ENCODE data around the gene FUNDC2.
A peak's percentile ranks its signal among the peaks of the same experiment; 100 is the strongest.

FUNDC2 gene

GRCh38 chrX:155048977-155049619 is 22.5 kb downstream of the FUNDC2 start:
- H3K27ac Mint-ChIP-seq: no peak overlapping the region
- no peak for ATAC-seq

DNA sequence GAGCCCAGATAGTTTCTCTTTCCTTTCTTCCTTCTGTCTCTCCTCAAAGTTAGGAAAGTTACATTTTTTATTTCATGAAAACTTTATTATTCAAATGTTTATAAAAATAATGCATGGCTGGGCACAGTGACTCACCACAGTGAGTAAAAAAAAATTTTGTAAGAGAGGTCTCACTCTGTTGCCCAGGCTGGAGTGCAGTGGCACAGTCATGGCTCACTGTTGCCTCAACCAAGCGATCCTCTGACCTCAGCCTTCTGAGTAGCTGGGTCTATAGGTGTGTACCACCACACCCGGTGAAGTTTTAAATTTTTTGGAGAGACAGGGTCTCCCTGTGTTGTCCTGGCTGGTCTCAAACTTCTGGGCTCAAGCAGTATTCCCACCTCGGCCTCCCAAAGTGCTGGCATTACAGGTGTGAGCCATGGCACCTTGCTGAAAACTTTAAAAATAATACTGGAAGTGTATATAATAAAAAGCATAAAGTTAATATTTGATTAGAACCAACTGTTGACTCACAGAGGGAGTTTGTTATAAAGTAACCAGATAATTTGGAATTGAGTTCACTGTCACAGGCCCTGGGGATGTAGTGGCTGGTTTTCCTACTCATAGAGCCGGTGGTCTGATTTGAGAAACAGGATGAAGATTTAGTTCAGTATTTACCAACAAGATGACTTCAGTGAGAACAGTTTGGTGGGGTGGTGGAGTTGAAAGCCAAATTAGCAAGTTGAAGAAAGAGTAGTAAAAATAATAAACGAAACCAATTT is 26.3 kb downstream of the FUNDC2 start:
- peaks cover 24% of the 10 kb centered on the region for H3K4me1 Mint-ChIP-seq
- H3K4me3 Mint-ChIP-seq: no peak overlapping the region
- peak; percentile 42 for ATAC-seq
- H3K27ac Mint-ChIP-seq: peak overlapping the region; percentile 12
- no peaks in the 10 kb centered on the region for H3K9me3 Mint-ChIP-seq
- DNase-seq (ENCODE audit: low spot score in 2 of 2): no peak
- H3K36me3 Mint-ChIP-seq: peaks cover 31% of the 10 kb centered on the region

More at GRCh38 chrX:155048977-155049619, 22.5 kb downstream of the FUNDC2 start:
- Mint-ChIP-seq H3K9me3 (no peaks in the 10 kb centered on the region), H3K4me3 (no peak overlapping the region), H3K4me1 (peaks cover 13% of the 10 kb centered on the region), H3K36me3 (peaks cover 49% of the 10 kb centered on the region)
- peak in 1 of 2 donors; percentile 59 for DNase-seq (ENCODE audit: low spot score in 2 of 2)

GRCh38 chrX:155053656-155054055 is 27.0 kb downstream of the FUNDC2 start:
- no peaks in the 10 kb centered on the region for H3K9me3 Mint-ChIP-seq
- ATAC-seq (no peak), DNase-seq (ENCODE audit: low spot score in 2 of 2) (no peak)
- no peak overlapping the region for H3K4me3 Mint-ChIP-seq
- peaks cover 24% of the 10 kb centered on the region for H3K4me1 Mint-ChIP-seq
- H3K27ac Mint-ChIP-seq: peak overlapping the region; percentile 12
- peaks cover 29% of the 10 kb centered on the region for H3K36me3 Mint-ChIP-seq

GRCh38 chrX:155054255-155054654 is 27.6 kb downstream of the FUNDC2 start:
- peak overlapping the region; percentile 50 for H3K27ac Mint-ChIP-seq
- H3K9me3 Mint-ChIP-seq: no peaks in the 10 kb centered on the region
- DNase-seq (ENCODE audit: low spot score in 2 of 2) (no peak), ATAC-seq (no peak)
- H3K36me3 Mint-ChIP-seq: peaks cover 28% of the 10 kb centered on the region
- peaks cover 18% of the 10 kb centered on the region for H3K4me1 Mint-ChIP-seq
- H3K4me3 Mint-ChIP-seq: no peak overlapping the region

GRCh38 chrX:155055494-155055893 is 28.9 kb downstream of the FUNDC2 start:
- no peak for DNase-seq (ENCODE audit: low spot score in 2 of 2)
- no peak overlapping the region for H3K4me3 Mint-ChIP-seq
- no peaks in the 10 kb centered on the region for H3K9me3 Mint-ChIP-seq
- H3K36me3 Mint-ChIP-seq: peaks cover 31% of the 10 kb centered on the region
- H3K4me1 Mint-ChIP-seq: peaks cover 16% of the 10 kb centered on the region
- H3K27ac Mint-ChIP-seq: peak overlapping the region; percentile 50
- ATAC-seq: peak; percentile 44

GRCh38 chrX:155056471-155056870 is 29.8 kb downstream of the FUNDC2 start:
- Mint-ChIP-seq H3K36me3 (peaks cover 39% of the 10 kb centered on the region), H3K4me1 (peaks cover 16% of the 10 kb centered on the region), H3K4me3 (peak overlapping the region; percentile 45), H3K9me3 (no peaks in the 10 kb centered on the region), H3K27ac (no peak overlapping the region)
- ATAC-seq (peak; percentile 65), DNase-seq (ENCODE audit: low spot score in 2 of 2) (no peak)

- Mint-ChIP-seq H3K9me3 (no peaks in the 10 kb centered on the region), H3K27ac (no peak overlapping the region)
Measured at GRCh38 chrX:155056877-155057792, 30.5 kb downstream of the FUNDC2 start.

GRCh38 chrX:155061760-155062159 is 35.1 kb downstream of the FUNDC2 start:
- H3K27ac Mint-ChIP-seq: no peak overlapping the region
- DNase-seq (ENCODE audit: low spot score in 2 of 2) (no peak), ATAC-seq (no peak)
- no peaks in the 10 kb centered on the region for H3K9me3 Mint-ChIP-seq
- H3K36me3 Mint-ChIP-seq: peaks cover 44% of the 10 kb centered on the region
- H3K4me1 Mint-ChIP-seq: peaks cover 14% of the 10 kb centered on the region
- no peak overlapping the region for H3K4me3 Mint-ChIP-seq

More at GRCh38 chrX:155056877-155057792, 30.5 kb downstream of the FUNDC2 start:
- peak overlapping the region; percentile 45 for H3K4me3 Mint-ChIP-seq
- DNase-seq (ENCODE audit: low spot score in 2 of 2) (peak; percentile 29 to 62), ATAC-seq (peak; percentile 74)
- H3K4me1 Mint-ChIP-seq: peaks cover 16% of the 10 kb centered on the region
- peaks cover 39% of the 10 kb centered on the region for H3K36me3 Mint-ChIP-seq

- ATAC-seq: no peak
- H3K9me3 Mint-ChIP-seq: no peaks in the 10 kb centered on the region
- H3K36me3 Mint-ChIP-seq: peaks cover 29% of the 10 kb centered on the region
- H3K4me1 Mint-ChIP-seq: peaks cover 20% of the 10 kb centered on the region
- no peak overlapping the region for H3K4me3 Mint-ChIP-seq
- DNase-seq (ENCODE audit: low spot score in 2 of 2): no peak
- no peak overlapping the region for H3K27ac Mint-ChIP-seq
Measured at GRCh38 chrX:155065035-155065734, 38.5 kb downstream of the FUNDC2 start.

DNA sequence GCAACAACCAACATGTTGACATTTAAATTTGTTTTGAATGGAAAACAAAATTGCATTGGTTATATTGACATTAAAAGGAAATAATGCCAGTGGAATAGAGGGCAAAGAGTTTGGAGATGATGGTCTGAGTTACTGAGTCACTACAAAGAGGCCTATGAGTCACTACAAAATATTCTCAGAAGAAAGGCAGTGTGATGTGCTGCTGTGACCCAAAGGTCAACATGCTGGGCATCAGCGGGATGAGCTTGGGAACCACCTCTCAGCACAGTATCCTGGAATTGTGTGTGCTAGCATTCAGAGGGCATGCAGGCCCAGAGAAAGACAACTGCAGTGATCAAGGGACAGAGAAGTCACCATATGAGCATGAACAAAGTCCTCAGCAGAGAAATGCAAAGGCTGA is 41.5 kb downstream of the FUNDC2 start:
- Mint-ChIP-seq H3K4me1 (peaks cover 26% of the 10 kb centered on the region), H3K36me3 (peaks cover 25% of the 10 kb centered on the region), H3K4me3 (peak overlapping the region; percentile 45), H3K27ac (no peak overlapping the region), H3K9me3 (no peaks in the 10 kb centered on the region)
- DNase-seq (ENCODE audit: low spot score in 2 of 2): no peak
- no peak for ATAC-seq

GRCh38 chrX:155069414-155069813 is 42.8 kb downstream of the FUNDC2 start:
- Mint-ChIP-seq H3K4me3 (peak overlapping the region; percentile 83), H3K36me3 (peaks cover 31% of the 10 kb centered on the region), H3K9me3 (no peaks in the 10 kb centered on the region), H3K27ac (peak overlapping the region; percentile 86), H3K4me1 (peaks cover 39% of the 10 kb centered on the region)
- ATAC-seq: no peak
- no peak for DNase-seq (ENCODE audit: low spot score in 2 of 2)

DNA sequence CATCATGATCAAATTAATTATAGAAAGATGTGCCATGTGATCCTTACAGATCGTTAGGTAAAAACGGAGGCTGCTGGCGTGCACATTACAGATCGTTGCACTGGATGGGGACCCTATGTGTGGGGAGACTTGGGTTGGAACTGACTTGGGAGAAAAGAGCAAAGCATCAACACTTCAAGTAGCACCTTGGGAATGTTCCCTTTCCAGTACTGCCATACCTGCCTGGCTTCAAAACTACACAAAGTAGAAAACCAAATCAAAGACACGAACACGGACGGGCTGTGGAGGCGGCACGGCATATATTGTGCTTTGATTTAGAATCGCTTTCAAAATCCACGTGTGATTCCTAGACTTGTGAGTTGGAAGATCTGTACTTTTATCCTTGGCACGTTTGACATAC is 43.4 kb downstream of the FUNDC2 start:
- H3K4me1 Mint-ChIP-seq: peaks cover 42% of the 10 kb centered on the region
- DNase-seq (ENCODE audit: low spot score in 2 of 2) (no peak), ATAC-seq (no peak)
- peaks cover 38% of the 10 kb centered on the region for H3K36me3 Mint-ChIP-seq
- peak overlapping the region; percentile 86 for H3K27ac Mint-ChIP-seq
- H3K4me3 Mint-ChIP-seq: peak overlapping the region; percentile 83
- H3K9me3 Mint-ChIP-seq: no peaks in the 10 kb centered on the region

GRCh38 chrX:155070663-155070974 is 44.0 kb downstream of the FUNDC2 start:
- H3K36me3 Mint-ChIP-seq: peaks cover 43% of the 10 kb centered on the region
- no peak for DNase-seq (ENCODE audit: low spot score in 2 of 2)
- no peaks in the 10 kb centered on the region for H3K9me3 Mint-ChIP-seq
- peak overlapping the region; percentile 86 for H3K27ac Mint-ChIP-seq
- peak overlapping the region; percentile 83 for H3K4me3 Mint-ChIP-seq
- H3K4me1 Mint-ChIP-seq: peaks cover 42% of the 10 kb centered on the region
- peak; percentile 11 for ATAC-seq

GRCh38 chrX:155070975-155071693 is 44.5 kb downstream of the FUNDC2 start, which contains the start of the genes BRCC3, CMC4 and MTCP1:
BRCC3 (plus strand) TSS chrX:155071508; CDS start chrX:155071528, 20 bp downstream.
CMC4 (minus strand) TSS chrX:155071136; CDS start chrX:155064023, 7,113 bp downstream.
MTCP1 (minus strand) TSS chrX:155071136; CDS start chrX:155066010, 5,126 bp downstream.
- Mint-ChIP-seq H3K4me1 (peaks cover 41% of the 10 kb centered on the region), H3K9me3 (no peaks in the 10 kb centered on the region), H3K27ac (peak within 1 kb of the TSS; percentile 86), H3K4me3 (peak within 1 kb of the TSS; percentile 83), H3K36me3 (peaks cover 49% of the 10 kb centered on the region)
- DNase-seq (ENCODE audit: low spot score in 2 of 2): peak; percentile 59 to 84
- peak; percentile 94 for ATAC-seq
